ENCODE measurements around the gene HIVEP3. TPM values are rescaled to one million over a fixed set of nuclear protein-coding genes. Genes with fewer than 3 reads are reported as not detected.

HIVEP3 gene
- total RNA-seq, 4 donors from 2014 or later, result 4.6 to 8.3 (median 6.5) TPM

- TF ChIP-seq CTCF (IDR thresholded peaks at IDR 0.05) (no peak), POLR2A (IDR thresholded peaks at IDR 0.05) (no peak)
- Histone ChIP-seq H3K9me3 (no peaks in the 10 kb centered on the region), H3K27ac (no peak overlapping the region), H3K36me3 (no peaks in the 10 kb centered on the region), H3K4me3 (no peak overlapping the region), H3K27me3 (no peaks in the 10 kb centered on the region), H3K4me1 (no peaks in the 10 kb centered on the region)
- peak in 1 of 3 donors; percentile 36 for DNase-seq
These were observed 203.9 kb downstream of the HIVEP3 start for GRCh38 chr1:41714638-41715389.

- peak in 1 of 3 donors; percentile 18 for DNase-seq
- Histone ChIP-seq H3K36me3 (no peaks in the 10 kb centered on the region), H3K4me1 (no peaks in the 10 kb centered on the region), H3K27me3 (no peaks in the 10 kb centered on the region), H3K27ac (no peak overlapping the region), H3K4me3 (no peak overlapping the region), H3K9me3 (no peaks in the 10 kb centered on the region)
- TF ChIP-seq POLR2A (IDR thresholded peaks at IDR 0.05), result no peak
These were observed 205.0 kb downstream of the HIVEP3 start for GRCh38 chr1:41713557-41714327.

GRCh38 chr1:41713141-41713540 lies 205.6 kb downstream of the HIVEP3 start:
- DNase-seq, result no peak
- Histone ChIP-seq H3K4me3 (no peak overlapping the region), H3K9me3 (no peaks in the 10 kb centered on the region), H3K27ac (no peak overlapping the region), H3K27me3 (no peaks in the 10 kb centered on the region), H3K4me1 (no peaks in the 10 kb centered on the region), H3K36me3 (no peaks in the 10 kb centered on the region)
- TF ChIP-seq CTCF (IDR thresholded peaks at IDR 0.05), result no peak
- TF ChIP-seq POLR2A (IDR thresholded peaks at IDR 0.05), result no peak

GRCh38 chr1:41712695-41713094 lies 206.0 kb downstream of the HIVEP3 start:
- Histone ChIP-seq H3K9me3 (no peaks in the 10 kb centered on the region), H3K36me3 (no peaks in the 10 kb centered on the region), H3K27me3 (no peaks in the 10 kb centered on the region), H3K4me3 (no peak overlapping the region), H3K27ac (no peak overlapping the region), H3K4me1 (no peaks in the 10 kb centered on the region)
- TF ChIP-seq CTCF (IDR thresholded peaks at IDR 0.05) (no peak), POLR2A (IDR thresholded peaks at IDR 0.05) (no peak)
- no peak for DNase-seq

GRCh38 chr1:41712081-41712480 lies 206.6 kb downstream of the HIVEP3 start:
- TF ChIP-seq CTCF (IDR thresholded peaks at IDR 0.05), result no peak
- no peak for TF ChIP-seq POLR2A (IDR thresholded peaks at IDR 0.05)
- Histone ChIP-seq H3K36me3 (no peaks in the 10 kb centered on the region), H3K4me3 (no peak overlapping the region), H3K27ac (no peak overlapping the region), H3K4me1 (no peaks in the 10 kb centered on the region), H3K27me3 (no peaks in the 10 kb centered on the region), H3K9me3 (no peaks in the 10 kb centered on the region)
- DNase-seq, result no peak

GRCh38 chr1:41711581-41711980 lies 207.1 kb downstream of the HIVEP3 start:
- Histone ChIP-seq H3K27ac (no peak overlapping the region), H3K9me3 (no peaks in the 10 kb centered on the region), H3K4me3 (no peak overlapping the region), H3K4me1 (no peaks in the 10 kb centered on the region), H3K36me3 (no peaks in the 10 kb centered on the region), H3K27me3 (no peaks in the 10 kb centered on the region)
- no peak for DNase-seq
- TF ChIP-seq POLR2A (IDR thresholded peaks at IDR 0.05) (no peak), CTCF (IDR thresholded peaks at IDR 0.05) (no peak)
